MM.1S (cell line): ENCODE results near the gene EWSR1.

ENCODE experiments used
- CTCF ChIP-seq: fragments of 300-600 bp; sonication (generic); IDR thresholded peaks from 2 replicates; pipeline ENCODE4 v1.5.1; 2016; ENCODE audit warnings: antibody characterized with exemption, low read length, mixed read lengths
- EZH2 ChIP-seq: fragments of 300-600 bp; sonication (generic); optimal IDR thresholded peaks from 2 replicates; pipeline ENCODE3; 2017; ENCODE audit warnings: low read depth, mild to moderate bottlenecking, antibody characterized with exemption, low read length, mixed read lengths

GRCh38 chr22:29316141-29316828 is 48.2 kb downstream of the EWSR1 start:
- no peak for TF ChIP-seq CTCF
- no peak for TF ChIP-seq EZH2
